DOHH2 (cell line): ENCODE data around the gene GRIN1.
A peak's percentile ranks its signal among the peaks of the same experiment; 100 is the strongest.

Experiments
- H3F3A ChIP-seq: fragments of 200-600 bp; sonication (generic), shearing (Covaris generic); 2 replicates; pipeline ENCODE4 v1.6.0; 2016; ENCODE audit warnings: antibody characterized with exemption, mild to moderate bottlenecking; ENCODE audit not compliant: control insufficient read depth, insufficient read depth
- H3K27ac ChIP-seq: fragments of 200-600 bp; sonication (generic); 2 replicates; pipeline ENCODE4 v1.5.1; 2014; ENCODE audit warnings: low read depth, mild to moderate bottlenecking, low read length, moderate library complexity
- H3K27me3 ChIP-seq: fragments of 200-600 bp; sonication (generic); 2 replicates; pipeline ENCODE4 v1.6.1; 2014; ENCODE audit warnings: mild to moderate bottlenecking, low read length, mixed read lengths; ENCODE audit not compliant: control insufficient read depth
- H3K36me3 ChIP-seq: fragments of 200-600 bp; sonication (generic); 2 replicates; pipeline ENCODE4 v1.6.1; 2014; ENCODE audit warnings: mild to moderate bottlenecking, low read length, moderate library complexity, mixed read lengths; ENCODE audit not compliant: control insufficient read depth
- H3K4me1 ChIP-seq: fragments of 200-600 bp; sonication (generic); 2 replicates; pipeline ENCODE4 v1.6.1; 2014; ENCODE audit warnings: mild to moderate bottlenecking, low read length, mixed read lengths; ENCODE audit not compliant: control insufficient read depth
- H3K4me2 ChIP-seq: fragments of 200-600 bp; sonication (generic); 2 replicates; pipeline ENCODE4 v1.6.0; 2014; ENCODE audit warnings: mild to moderate bottlenecking, low read length, moderate library complexity
- H3K4me3 ChIP-seq: fragments of 200-600 bp; sonication (generic); 2 replicates; pipeline ENCODE4 v1.5.1; 2014; ENCODE audit warnings: mild to moderate bottlenecking, low read length, mixed read lengths
- H3K79me2 ChIP-seq: fragments of 200-600 bp; sonication (generic); 2 replicates; pipeline ENCODE4 v1.6.1; 2014; ENCODE audit warnings: mild to moderate bottlenecking, low read length, mixed read lengths; ENCODE audit not compliant: control insufficient read depth
- H3K9me2 ChIP-seq: fragments of 200-600 bp; sonication (generic); replicated peaks from 2 replicates; pipeline ENCODE4 v1.6.1; 2014; ENCODE audit warnings: mild to moderate bottlenecking, low read length, mixed read lengths; ENCODE audit not compliant: control insufficient read depth
- H3K9me3 ChIP-seq: fragments of 200-600 bp; sonication (generic); 2 replicates; pipeline ENCODE4 v1.6.1; 2014; ENCODE audit warnings: antibody characterized with exemption, low read length, mixed read lengths; ENCODE audit not compliant: control insufficient read depth, insufficient read depth
- H4K20me1 ChIP-seq: fragments of 200-600 bp; sonication (generic); 2 replicates; pipeline ENCODE4 v1.6.0; 2014; ENCODE audit warnings: low read depth, mild to moderate bottlenecking, antibody characterized with exemption, low read length, moderate library complexity; ENCODE audit not compliant: control insufficient read depth, insufficient read depth
- CTCF ChIP-seq: fragments of 200-600 bp; sonication (generic); IDR thresholded peaks from one replicate; pipeline ENCODE4 v1.5.1; 2014; ENCODE audit warnings: antibody characterized with exemption, mild to moderate bottlenecking, low read depth, low read length; ENCODE audit not compliant: poor library complexity, severe bottlenecking
- EZH2phosphoT487 ChIP-seq: fragments of 200-600 bp; sonication (generic); IDR thresholded peaks from 2 replicates; pipeline ENCODE4 v1.6.1; 2017; ENCODE audit warnings: borderline replicate concordance, mild to moderate bottlenecking, antibody characterized with exemption, low read length, moderate library complexity, mixed read lengths

Gene GRIN1

DNA sequence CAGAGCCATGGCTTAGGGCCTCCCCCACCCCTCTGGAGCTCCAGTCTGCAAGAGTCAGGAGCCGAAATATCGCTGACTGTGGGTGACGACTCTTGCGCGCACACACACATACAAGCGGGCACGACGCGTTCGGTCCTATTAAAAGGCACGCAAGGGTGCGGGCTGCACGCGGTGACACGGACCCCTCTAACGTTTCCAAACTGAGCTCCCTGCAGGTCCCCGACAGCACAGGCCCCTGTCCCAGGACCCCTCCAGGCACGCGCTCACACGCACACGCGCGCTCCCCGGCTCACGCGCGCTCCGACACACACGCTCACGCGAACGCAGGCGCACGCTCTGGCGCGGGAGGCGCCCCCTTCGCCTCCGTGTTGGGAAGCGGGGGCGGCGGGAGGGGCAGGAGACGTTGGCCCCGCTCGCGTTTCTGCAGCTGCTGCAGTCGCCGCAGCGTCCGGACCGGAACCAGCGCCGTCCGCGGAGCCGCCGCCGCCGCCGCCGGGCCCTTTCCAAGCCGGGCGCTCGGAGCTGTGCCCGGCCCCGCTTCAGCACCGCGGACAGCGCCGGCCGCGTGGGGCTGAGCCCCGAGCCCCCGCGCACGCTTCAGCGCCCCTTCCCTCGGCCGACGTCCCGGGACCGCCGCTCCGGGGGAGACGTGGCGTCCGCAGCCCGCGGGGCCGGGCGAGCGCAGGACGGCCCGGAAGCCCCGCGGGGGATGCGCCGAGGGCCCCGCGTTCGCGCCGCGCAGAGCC is at the start of gene GRIN1:
Gene GRIN1, plus strand, starts transcription at position 433 of the 746 bp plus-strand sequence. CDS start 333 bp downstream, outside the sequence.
- 0 out of 2 replicates have a peak within 1 kb of the TSS, but pooled peaks have one; percentile 4 for H3K4me2 ChIP-seq
- no peak within 1 kb of the TSS for H3K4me3 ChIP-seq
- no peak within 1 kb of the TSS for H3K27ac ChIP-seq
- peaks cover 32% of the 10 kb centered on the region for H3K27me3 ChIP-seq
- H3K9me2 ChIP-seq = no peaks in the 10 kb centered on the region
- H3K79me2 ChIP-seq = no peaks in the 10 kb centered on the region
- H3K9me3 ChIP-seq = no peaks in the 10 kb centered on the region
- H3K36me3 ChIP-seq = no peaks in the 10 kb centered on the region
- peaks cover 21% of the 10 kb centered on the region for H3K4me1 ChIP-seq
- TF ChIP-seq EZH2phosphoT487 (no peak), CTCF (no peak)
- H4K20me1 ChIP-seq = no peaks in the 10 kb centered on the region
- no peaks in the 10 kb centered on the region for H3F3A ChIP-seq

GRCh38 chr9:137089232-137089947 is 49.6 kb upstream of the GRIN1 start:
- Histone ChIP-seq H3K4me2 (peak overlapping the region; percentile 18; the same call in 1 of the 2 replicates), H3F3A (peaks cover 3% of the 10 kb centered on the region; the same call in 1 of the 2 replicates), H3K36me3 (peaks cover 23% of the 10 kb centered on the region), H4K20me1 (no peaks in the 10 kb centered on the region), H3K27ac (no peak overlapping the region), H3K27me3 (no peaks in the 10 kb centered on the region), H3K9me2 (no peaks in the 10 kb centered on the region), H3K9me3 (no peaks in the 10 kb centered on the region), H3K4me3 (no peak overlapping the region), H3K79me2 (peaks cover 17% of the 10 kb centered on the region), H3K4me1 (peaks cover 22% of the 10 kb centered on the region)
- TF ChIP-seq CTCF = no peak
- TF ChIP-seq EZH2phosphoT487 = no peak

DNA sequence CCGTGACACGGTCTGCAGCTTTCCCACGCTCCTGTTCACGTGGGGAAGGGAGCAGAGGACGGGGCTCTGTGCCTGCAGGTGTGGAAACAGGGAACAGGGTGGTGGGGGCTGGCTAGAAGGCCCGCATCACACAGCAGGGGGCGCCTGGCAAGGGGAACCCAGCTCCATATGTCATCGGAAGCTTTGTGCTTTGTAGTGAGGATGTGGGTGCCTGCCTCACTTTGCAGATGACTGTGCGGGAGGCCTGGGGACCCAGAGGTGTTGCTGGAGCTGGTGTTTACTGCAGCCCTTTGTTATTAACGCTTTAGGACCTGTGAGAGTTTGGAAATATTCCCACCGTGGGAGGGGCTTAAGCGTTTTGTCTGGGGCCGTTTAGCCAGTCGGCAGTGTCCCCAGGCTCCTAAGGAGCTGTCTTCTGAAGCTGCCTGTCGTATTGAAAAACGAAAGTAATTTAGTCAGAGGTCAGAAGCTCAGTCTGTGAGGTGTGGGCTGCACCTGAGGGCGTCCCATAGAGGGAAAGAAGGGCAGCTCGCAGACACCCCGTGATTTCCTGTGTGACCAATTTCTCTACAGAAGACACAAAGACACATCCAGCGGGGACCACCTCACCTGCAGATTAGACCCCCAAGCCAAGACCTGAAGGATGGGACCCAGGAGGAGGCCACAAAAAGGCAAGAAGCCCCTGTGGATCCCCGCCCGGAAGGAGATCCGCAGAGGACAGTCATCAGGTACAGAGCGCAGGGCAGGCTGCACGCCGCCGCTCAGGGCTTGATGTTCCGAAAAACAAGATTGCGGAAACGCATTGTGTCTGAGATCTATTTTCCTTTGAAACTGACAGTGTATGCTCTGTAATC is 43.1 kb upstream of the GRIN1 start:
- H3K79me2 ChIP-seq = no peaks in the 10 kb centered on the region
- no peaks in the 10 kb centered on the region for H3K27me3 ChIP-seq
- H3K27ac ChIP-seq = no peak overlapping the region
- H3K9me2 ChIP-seq = no peaks in the 10 kb centered on the region
- peak overlapping the region; percentile 27; the same call in 1 of the 2 replicates for H3K4me2 ChIP-seq
- TF ChIP-seq EZH2phosphoT487 = no peak
- TF ChIP-seq CTCF = peak; percentile 63
- H3K4me1 ChIP-seq = peaks cover 7% of the 10 kb centered on the region
- H3K9me3 ChIP-seq = peaks cover under 1% of the 10 kb centered on the region; the same call in 1 of the 2 replicates
- no peaks in the 10 kb centered on the region for H4K20me1 ChIP-seq
- H3K36me3 ChIP-seq = peaks cover 39% of the 10 kb centered on the region
- H3K4me3 ChIP-seq = 0 out of 2 replicates have a peak overlapping the region, but pooled peaks have one; percentile 12
- H3F3A ChIP-seq = no peaks in the 10 kb centered on the region
